GM12872 (cell line): ENCODE measurements around the gene FOXE1.

Experiments
- CTCF ChIP-seq: IDR thresholded peaks from 3 replicates; pipeline ENCODE4 v1.5.1; 2011; ENCODE audit warnings: low read depth, mild to moderate bottlenecking, low read length, moderate library complexity; ENCODE audit not compliant: insufficient read depth

FOXE1 gene

GRCh38 chr9:97811533-97812246, 41.3 kb upstream of the FOXE1 start:
- TF ChIP-seq CTCF, result no peak

GRCh38 chr9:97812247-97812543, 40.8 kb upstream of the FOXE1 start:
- TF ChIP-seq CTCF, result no peak

- TF ChIP-seq CTCF, result no peak
These were observed 40.0 kb upstream of the FOXE1 start for GRCh38 chr9:97813072-97813471.

- TF ChIP-seq CTCF, result no peak
These were observed 33.3 kb upstream of the FOXE1 start for GRCh38 chr9:97819735-97820134.

- TF ChIP-seq CTCF, result no peak
These were observed 32.7 kb upstream of the FOXE1 start for GRCh38 chr9:97820373-97820772.

- no peak for TF ChIP-seq CTCF
These were observed 21.9 kb upstream of the FOXE1 start for GRCh38 chr9:97830884-97831829.

GRCh38 chr9:97831843-97832636, 21.0 kb upstream of the FOXE1 start:
- TF ChIP-seq CTCF, result no peak
